CD1c-positive myeloid dendritic cell (primary cell): ENCODE data around the gene HCAR1.
"Not testable (repeated sequence)": the region's sequence is repeated elsewhere in the genome, so short reads cannot be mapped to it uniquely, and the experiment has no call there.

Experiments
- DNase-seq: peaks from one replicate; pipeline ENCODE4 v3.0.0-alpha.2; 2016; ENCODE audit errors: extremely low spot score

The HCAR1 gene

GRCh38 chr12:122730215-122731014 lies at the start of gene HCAR1:
Gene HCAR1 (minus strand): TSS chr12:122730844. CDS start chr12:122730339, 505 bp downstream.
- peak; percentile 38 for DNase-seq

- DNase-seq: no peak
Measured at GRCh38 chr12:122757568-122757967, 26.9 kb upstream of the HCAR1 start.

GRCh38 chr12:122754790-122755189 lies 24.1 kb upstream of the HCAR1 start:
- DNase-seq: no peak

- peak; percentile 31 for DNase-seq
Measured at GRCh38 chr12:122753319-122753650, 22.6 kb upstream of the HCAR1 start.

- peak; percentile 99 for DNase-seq
Measured at GRCh38 chr12:122752464-122753318, 22.0 kb upstream of the HCAR1 start, which contains the start of gene DENR. Gene DENR (plus strand): TSS chr12:122752824. CDS start chr12:122753702, 878 bp downstream.

GRCh38 chr12:122750781-122751515 lies 20.3 kb upstream of the HCAR1 start:
- not testable (repeated sequence) for DNase-seq

- DNase-seq: no peak
Measured at GRCh38 chr12:122749569-122750332, 19.1 kb upstream of the HCAR1 start.

- peak; percentile 62 for DNase-seq
Measured at GRCh38 chr12:122747224-122748135, 16.8 kb upstream of the HCAR1 start.

- DNase-seq: peak; percentile 93
Measured at GRCh38 chr12:122743895-122744525, 13.4 kb upstream of the HCAR1 start.

- DNase-seq: no peak
Measured at GRCh38 chr12:122740351-122740750, 9.7 kb upstream of the HCAR1 start.

GRCh38 chr12:122738571-122738970 lies 7.9 kb upstream of the HCAR1 start:
- no peak for DNase-seq

GRCh38 chr12:122732611-122733010 lies 2.0 kb upstream of the HCAR1 start:
- DNase-seq: no peak

GRCh38 chr12:122732170-122732569 lies 1.5 kb upstream of the HCAR1 start:
- DNase-seq: peak; percentile 79

GRCh38 chr12:122729583-122730214 lies 945 bp downstream of the HCAR1 start:
- no peak for DNase-seq

GRCh38 chr12:122726080-122726558 lies 4.5 kb downstream of the HCAR1 start:
- DNase-seq: peak; percentile 84

- no peak for DNase-seq
Measured at GRCh38 chr12:122725452-122726079, 5.1 kb downstream of the HCAR1 start.

GRCh38 chr12:122724641-122725243 lies 5.9 kb downstream of the HCAR1 start:
- DNase-seq: no peak

- peak; percentile 75 for DNase-seq
Measured at GRCh38 chr12:122722387-122722786, 8.3 kb downstream of the HCAR1 start.
